Neural crest cell (in vitro differentiated cells): Measurements from ENCODE around the gene RFTN1. TPM values are rescaled to one million over a fixed set of nuclear protein-coding genes. Genes with fewer than 3 reads are reported as not detected.
"Not testable (repeated sequence)": the region's sequence is repeated elsewhere in the genome, so short reads cannot be mapped to it uniquely, and the experiment has no call there.

ENCODE experiments used
- DNase-seq: peaks from one replicate; pipeline ENCODE4 v3.0.0; 2021; ENCODE audit warnings: low read depth, mixed read lengths, low spot score
- H3K27ac Mint-ChIP-seq: one replicate; pipeline ENCODE4 v1.8.0; 2021; ENCODE audit warnings: mild to moderate bottlenecking, mixed read lengths; ENCODE audit not compliant: unreplicated experiment
- H3K27me3 Mint-ChIP-seq: 2 replicates; pipeline ENCODE4 v1.8.0; 2021; ENCODE audit warnings: low read depth, mild to moderate bottlenecking, mixed read lengths
- H3K36me3 Mint-ChIP-seq: 2 replicates; pipeline ENCODE4 v1.8.0; 2021; ENCODE audit warnings: low read depth, mild to moderate bottlenecking, mixed read lengths
- H3K4me1 Mint-ChIP-seq: 2 replicates; pipeline ENCODE4 v1.8.0; 2021; ENCODE audit warnings: mixed read lengths
- H3K4me3 Mint-ChIP-seq: one replicate; pipeline ENCODE4 v1.8.0; 2021; ENCODE audit warnings: mild to moderate bottlenecking, mixed read lengths
- H3K9me3 Mint-ChIP-seq: 2 replicates; pipeline ENCODE4 v1.8.0; 2021; ENCODE audit warnings: mixed read lengths
- total RNA-seq: library from RNA; stranded (reverse); gene quantifications from 2 replicates; pipeline ENCODE4 v1.2.1, GENCODE V29; 2021
- TF ChIP-seq, protein P1 (sequence below): fragments of 200-600 bp; sonication (generic); conservative IDR thresholded peaks from 2 replicates; pipeline ENCODE4 v1.5.0; 2021; ENCODE audit warnings: antibody characterized with exemption, mild to moderate bottlenecking

RFTN1 gene
- total RNA-seq, 1 donor from 2014 or later: 2.0 TPM

DNA sequence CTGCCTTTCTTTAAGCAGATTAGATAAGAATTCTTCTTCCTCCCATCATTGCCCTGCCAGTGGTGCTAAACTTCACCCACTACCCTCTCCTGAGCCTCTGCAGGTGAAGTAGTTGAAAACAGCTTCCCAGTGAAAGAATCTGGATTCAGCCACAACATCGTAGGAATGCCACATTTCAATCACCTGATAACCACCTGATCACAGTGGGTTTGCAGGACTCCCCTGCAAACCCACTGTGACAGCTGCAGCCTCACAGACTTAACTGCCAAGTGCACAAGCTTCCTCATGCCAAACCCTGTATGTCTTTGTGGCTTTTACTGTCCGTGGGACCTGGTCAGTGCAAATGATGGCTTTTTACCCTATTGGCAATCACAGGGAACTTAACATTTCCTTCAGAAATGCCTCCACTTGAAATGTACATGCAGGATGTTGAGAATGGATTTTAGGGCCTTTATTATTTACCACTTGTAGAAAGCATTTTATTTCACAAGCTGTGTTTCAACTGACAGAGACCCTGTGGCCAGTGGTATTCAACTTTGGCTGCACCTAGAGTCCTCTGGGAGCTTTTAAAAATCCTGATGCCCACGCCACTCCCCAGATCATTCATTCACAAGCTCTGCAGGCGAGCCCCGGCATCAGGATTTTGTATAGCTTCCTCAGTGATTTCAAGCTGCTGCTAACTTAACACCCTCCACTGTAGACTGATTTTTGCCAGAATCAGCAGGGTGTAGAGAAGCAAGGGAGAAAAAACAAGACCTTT is 199.4 kb downstream of the RFTN1 start:
- no peak overlapping the region for H3K27ac Mint-ChIP-seq
- H3K27me3 Mint-ChIP-seq: no peaks in the 10 kb centered on the region
- H3K4me3 Mint-ChIP-seq: no peak overlapping the region
- no peaks in the 10 kb centered on the region for H3K9me3 Mint-ChIP-seq
- TF ChIP-seq, protein P1, sequence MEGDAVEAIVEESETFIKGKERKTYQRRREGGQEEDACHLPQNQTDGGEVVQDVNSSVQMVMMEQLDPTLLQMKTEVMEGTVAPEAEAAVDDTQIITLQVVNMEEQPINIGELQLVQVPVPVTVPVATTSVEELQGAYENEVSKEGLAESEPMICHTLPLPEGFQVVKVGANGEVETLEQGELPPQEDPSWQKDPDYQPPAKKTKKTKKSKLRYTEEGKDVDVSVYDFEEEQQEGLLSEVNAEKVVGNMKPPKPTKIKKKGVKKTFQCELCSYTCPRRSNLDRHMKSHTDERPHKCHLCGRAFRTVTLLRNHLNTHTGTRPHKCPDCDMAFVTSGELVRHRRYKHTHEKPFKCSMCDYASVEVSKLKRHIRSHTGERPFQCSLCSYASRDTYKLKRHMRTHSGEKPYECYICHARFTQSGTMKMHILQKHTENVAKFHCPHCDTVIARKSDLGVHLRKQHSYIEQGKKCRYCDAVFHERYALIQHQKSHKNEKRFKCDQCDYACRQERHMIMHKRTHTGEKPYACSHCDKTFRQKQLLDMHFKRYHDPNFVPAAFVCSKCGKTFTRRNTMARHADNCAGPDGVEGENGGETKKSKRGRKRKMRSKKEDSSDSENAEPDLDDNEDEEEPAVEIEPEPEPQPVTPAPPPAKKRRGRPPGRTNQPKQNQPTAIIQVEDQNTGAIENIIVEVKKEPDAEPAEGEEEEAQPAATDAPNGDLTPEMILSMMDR: no peak
- H3K36me3 Mint-ChIP-seq: no peaks in the 10 kb centered on the region
- no peaks in the 10 kb centered on the region for H3K4me1 Mint-ChIP-seq
- DNase-seq: no peak

DNA sequence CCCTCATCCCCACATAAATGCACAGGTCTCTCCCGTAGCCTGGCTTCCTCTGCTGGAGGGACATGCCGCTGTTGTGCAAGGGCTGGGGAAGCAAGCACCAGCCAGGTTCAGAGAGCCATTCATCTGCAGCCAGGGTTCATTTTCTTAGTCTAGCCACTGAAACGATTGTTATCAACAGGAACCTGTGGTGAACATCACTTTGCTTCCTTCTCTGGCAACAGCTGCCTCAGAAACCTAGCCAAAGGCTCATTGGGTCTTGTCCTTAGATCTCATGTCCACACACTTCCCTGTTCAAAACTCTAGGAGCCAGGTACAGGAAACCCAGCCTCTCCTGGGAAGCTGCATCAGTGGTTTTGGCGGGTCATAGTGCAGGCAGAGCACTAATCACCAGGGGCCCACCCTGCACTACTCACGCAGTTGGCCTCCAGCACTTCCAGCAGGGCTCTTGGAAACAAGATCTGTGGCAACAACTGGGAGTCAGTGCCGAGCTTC is 201.5 kb downstream of the RFTN1 start:
- no peak for DNase-seq
- TF ChIP-seq, protein P1: no peak
- no peaks in the 10 kb centered on the region for H3K9me3 Mint-ChIP-seq
- no peak overlapping the region for H3K4me3 Mint-ChIP-seq
- H3K36me3 Mint-ChIP-seq: peaks cover 4% of the 10 kb centered on the region
- H3K4me1 Mint-ChIP-seq: no peaks in the 10 kb centered on the region
- H3K27me3 Mint-ChIP-seq: no peaks in the 10 kb centered on the region
- no peak overlapping the region for H3K27ac Mint-ChIP-seq

DNA sequence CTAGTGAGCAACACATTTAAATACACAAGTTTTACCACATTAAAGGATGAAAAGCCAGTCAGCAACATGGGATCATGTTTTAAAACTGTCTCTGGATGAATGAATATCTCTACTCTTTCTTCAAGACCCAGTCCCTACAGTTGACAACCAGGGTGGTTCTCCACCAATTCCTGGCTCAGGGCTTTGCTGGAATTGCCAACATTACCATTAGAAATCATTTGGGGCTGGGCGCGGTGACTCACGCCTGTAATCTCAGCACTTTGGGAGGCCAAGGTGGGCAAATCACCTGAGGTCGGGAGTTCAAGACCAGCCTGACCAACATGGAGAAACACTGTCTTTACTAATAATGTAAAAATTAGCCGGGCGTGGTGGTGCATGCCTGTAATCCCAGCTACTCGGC is 203.0 kb downstream of the RFTN1 start:
- not testable (repeated sequence) for H3K4me3 Mint-ChIP-seq, H3K27me3 Mint-ChIP-seq, DNase-seq, H3K4me1 Mint-ChIP-seq, H3K36me3 Mint-ChIP-seq, H3K9me3 Mint-ChIP-seq, H3K27ac Mint-ChIP-seq

DNA sequence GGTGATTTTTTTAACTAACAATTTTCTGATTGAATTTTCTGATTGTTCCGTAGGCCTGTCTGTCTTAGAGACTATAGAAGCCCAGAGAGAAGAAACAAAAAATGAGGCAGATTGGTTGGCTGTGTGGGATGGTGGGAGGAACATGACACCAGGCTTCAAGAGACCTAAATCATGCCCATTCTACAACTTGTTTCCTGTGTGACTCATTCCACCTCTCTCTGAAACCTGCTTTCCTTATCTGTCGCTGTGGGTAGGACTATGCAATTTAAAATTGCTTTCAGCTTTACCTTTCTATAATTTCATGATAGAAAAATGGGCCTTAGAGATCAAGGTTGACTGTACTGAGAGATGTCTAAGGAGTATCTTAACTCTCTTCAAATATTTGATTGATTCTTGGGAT is 203.9 kb downstream of the RFTN1 start:
- H3K9me3 Mint-ChIP-seq: no peaks in the 10 kb centered on the region
- no peaks in the 10 kb centered on the region for H3K4me1 Mint-ChIP-seq
- TF ChIP-seq, protein P1: no peak
- no peak for DNase-seq
- H3K4me3 Mint-ChIP-seq: no peak overlapping the region
- no peaks in the 10 kb centered on the region for H3K27me3 Mint-ChIP-seq
- H3K27ac Mint-ChIP-seq: no peak overlapping the region
- H3K36me3 Mint-ChIP-seq: peaks cover 12% of the 10 kb centered on the region

GRCh38 chr3:16308727-16309126 is 204.8 kb downstream of the RFTN1 start:
- H3K36me3 Mint-ChIP-seq: peaks cover 14% of the 10 kb centered on the region
- no peak overlapping the region for H3K27ac Mint-ChIP-seq
- H3K4me1 Mint-ChIP-seq: no peaks in the 10 kb centered on the region
- H3K9me3 Mint-ChIP-seq: no peaks in the 10 kb centered on the region
- H3K4me3 Mint-ChIP-seq: no peak overlapping the region
- H3K27me3 Mint-ChIP-seq: no peaks in the 10 kb centered on the region
- no peak for DNase-seq
- TF ChIP-seq, protein P1: no peak

GRCh38 chr3:16307832-16308531 is 205.5 kb downstream of the RFTN1 start:
- Mint-ChIP-seq H3K9me3 (no peaks in the 10 kb centered on the region), H3K4me3 (no peak overlapping the region), H3K4me1 (no peaks in the 10 kb centered on the region), H3K27ac (peak overlapping the region; percentile 88), H3K27me3 (no peaks in the 10 kb centered on the region), H3K36me3 (peaks cover 18% of the 10 kb centered on the region)
- no peak for DNase-seq
- TF ChIP-seq, protein P1: no peak
